GM23338 (cell line): ENCODE results near the gene SPG21. TPM values are rescaled to one million over a fixed set of nuclear protein-coding genes. Genes with fewer than 3 reads are reported as not detected.

ENCODE experiments used
- ATAC-seq: fragments of 200-7000 bp; cut with Tn5 transposase; 3 replicates; pipeline ENCODE4 v1.9.1; 2020
- DNase-seq: peaks from one replicate; pipeline ENCODE4 v3.0.0-alpha.2; 2015; ENCODE audit warnings: low spot score
- H2AFZ ChIP-seq: fragments of 200-600 bp; sonication (generic); 2 replicates; pipeline ENCODE4 v1.8.0; 2016; ENCODE audit warnings: antibody characterized with exemption, mild to moderate bottlenecking, moderate library complexity
- H3F3A ChIP-seq: fragments of 200-600 bp; sonication (generic); replicated peaks from 2 replicates; pipeline ENCODE4 v1.8.0; 2017; ENCODE audit warnings: antibody characterized with exemption, mixed run types, low read depth
- H3K27ac ChIP-seq: fragments of 200-600 bp; sonication (generic); 2 replicates; pipeline ENCODE4 v1.6.1; 2016; ENCODE audit warnings: low read depth
- H3K27me3 ChIP-seq: fragments of 200-600 bp; sonication (generic); 2 replicates; pipeline ENCODE4 v1.8.0; 2016; ENCODE audit warnings: mild to moderate bottlenecking, mixed run types, moderate library complexity; ENCODE audit not compliant: insufficient read depth
- H3K36me3 ChIP-seq: fragments of 200-600 bp; sonication (generic); 2 replicates; pipeline ENCODE4 v1.8.0; 2016; ENCODE audit warnings: mild to moderate bottlenecking; ENCODE audit not compliant: insufficient read depth
- H3K4me1 ChIP-seq: fragments of 200-600 bp; sonication (generic); 2 replicates; pipeline ENCODE4 v1.8.0; 2016; ENCODE audit warnings: mild to moderate bottlenecking, moderate library complexity; ENCODE audit not compliant: insufficient read depth
- H3K4me2 ChIP-seq: fragments of 200-600 bp; sonication (generic); 2 replicates; pipeline ENCODE4 v1.7.1; 2017; ENCODE audit warnings: mixed run types
- H3K4me3 ChIP-seq: fragments of 200-600 bp; sonication (generic); 2 replicates; pipeline ENCODE4 v1.6.1; 2016; ENCODE audit warnings: mixed run types
- H3K79me2 ChIP-seq: fragments of 200-600 bp; sonication (generic); replicated peaks from 2 replicates; pipeline ENCODE4 v1.8.0; 2017; ENCODE audit warnings: mild to moderate bottlenecking; ENCODE audit not compliant: insufficient read depth
- H3K9me2 ChIP-seq: fragments of 200-600 bp; sonication (generic); 2 replicates; pipeline ENCODE4 v1.8.0; 2017; ENCODE audit not compliant: insufficient read depth
- H4K20me1 ChIP-seq: fragments of 200-600 bp; sonication (generic); replicated peaks from 2 replicates; pipeline ENCODE4 v1.8.0; 2017; ENCODE audit warnings: mild to moderate bottlenecking; ENCODE audit not compliant: insufficient read depth
- H3K27ac Mint-ChIP-seq: 2 replicates; pipeline ENCODE4 v1.8.0; 2020; ENCODE audit warnings: inconsistent platforms, mild to moderate bottlenecking, moderate library complexity, mixed read lengths
- H3K27me3 Mint-ChIP-seq: 3 replicates; pipeline ENCODE4 v1.8.0; 2022; ENCODE audit warnings: low read depth, mild to moderate bottlenecking, moderate library complexity, mixed read lengths, inconsistent platforms; ENCODE audit not compliant: insufficient read depth, poor library complexity
- H3K36me3 Mint-ChIP-seq: 3 replicates; pipeline ENCODE4 v1.8.0; 2021; ENCODE audit warnings: low read depth, mild to moderate bottlenecking, inconsistent platforms, moderate library complexity, mixed read lengths
- H3K4me1 Mint-ChIP-seq: 3 replicates; pipeline ENCODE4 v1.8.0; 2020; ENCODE audit warnings: mild to moderate bottlenecking, inconsistent platforms, mixed read lengths
- H3K4me3 Mint-ChIP-seq: 3 replicates; pipeline ENCODE4 v1.8.0; 2021; ENCODE audit warnings: moderate library complexity, mild to moderate bottlenecking, inconsistent platforms, mixed read lengths
- H3K9me3 Mint-ChIP-seq: 3 replicates; pipeline ENCODE4 v1.8.0; 2020; ENCODE audit warnings: moderate library complexity, mild to moderate bottlenecking, inconsistent platforms, mixed read lengths
- CREB1 ChIP-seq: fragments of 250-450 bp; sonication (Bioruptor Pico); IDR thresholded peaks from 2 replicates; pipeline ENCODE4 v1.5.0; 2020; ENCODE audit warnings: low read depth, mild to moderate bottlenecking, moderate library complexity
- EZH2 ChIP-seq: fragments of 200-600 bp; sonication (generic); IDR thresholded peaks from one replicate; pipeline ENCODE4 v1.8.0; 2017; ENCODE audit warnings: antibody characterized with exemption, mild to moderate bottlenecking, low read depth; ENCODE audit not compliant: unreplicated experiment
- EZH2phosphoT487 ChIP-seq: fragments of 200-600 bp; sonication (generic); IDR thresholded peaks from one replicate; pipeline ENCODE4 v1.8.1; 2018; ENCODE audit warnings: antibody characterized with exemption; ENCODE audit not compliant: unreplicated experiment
- JUNB ChIP-seq: IDR thresholded peaks from one replicate; pipeline ENCODE4 v1.6.1; 2016; ENCODE audit warnings: antibody characterized with exemption; ENCODE audit not compliant: unreplicated experiment
- NANOG ChIP-seq: IDR thresholded peaks from 2 replicates; pipeline ENCODE4 v1.6.1; 2016; ENCODE audit warnings: antibody characterized with exemption, borderline replicate concordance
- POLR2AphosphoS5 ChIP-seq: IDR thresholded peaks from 2 replicates; pipeline ENCODE4 v1.6.1; 2016; ENCODE audit warnings: antibody characterized with exemption, low read depth
- STAT1 ChIP-seq: IDR thresholded peaks from one replicate; pipeline ENCODE4 v1.6.1; 2016; ENCODE audit warnings: antibody characterized with exemption; ENCODE audit not compliant: unreplicated experiment
- ZNF114 ChIP-seq: fragments of 250-450 bp; sonication (Bioruptor Pico); IDR thresholded peaks from 2 replicates; pipeline ENCODE4 v1.5.0; 2020; ENCODE audit warnings: mild to moderate bottlenecking, moderate library complexity
- ZNF331 ChIP-seq: fragments of 250-450 bp; sonication (Bioruptor Pico); IDR thresholded peaks from 2 replicates; pipeline ENCODE4 v1.5.0; 2020; ENCODE audit warnings: low read depth, mild to moderate bottlenecking, moderate library complexity
- polyA plus RNA-seq: library from polyadenylated mRNA; unstranded; fragments of >200 nt; fragmentation: Nextera tagmentation; extraction: Ambion mirVana; gene quantifications from 2 replicates; pipeline ENCODE4 v1.2.1, GENCODE V29; 2016
- total RNA-seq: library from RNA; depleted of rRNA; stranded (reverse); fragments of >200 nt; shearing (Covaris generic); gene quantifications from 2 replicates; pipeline ENCODE4 v1.2.3, GENCODE V29; 2014
- TF ChIP-seq, protein P1 (sequence below): fragments of 250-450 bp; sonication (Bioruptor Pico); IDR thresholded peaks from 2 replicates; pipeline ENCODE4 v1.5.0; 2020; ENCODE audit warnings: mild to moderate bottlenecking, moderate library complexity
- TF ChIP-seq, protein P2 (sequence below): IDR thresholded peaks from 2 replicates; pipeline ENCODE4 v1.6.1; 2016; ENCODE audit warnings: antibody characterized with exemption
- TF ChIP-seq, protein P3 (sequence below): IDR thresholded peaks from one replicate; pipeline ENCODE4 v1.6.1; 2018; ENCODE audit warnings: antibody characterized with exemption; ENCODE audit not compliant: unreplicated experiment
- TF ChIP-seq, protein P4 (sequence below), 2 experiments: fragments of 200-600 bp in 1 of 2; sonication (generic) in 1 of 2; conservative IDR thresholded peaks; 2 replicates each; pipeline versions ENCODE4 v1.5.1 to v1.6.1; 2016 to 2017; ENCODE audit warnings: antibody characterized with exemption in 2 of 2, low read depth in 2 of 2, mild to moderate bottlenecking in 2 of 2, moderate library complexity in 1 of 2

Gene SPG21
- total and polyA plus RNA-seq, 2 experiments from 2014 or later: 81.0 to 102 TPM

DNA sequence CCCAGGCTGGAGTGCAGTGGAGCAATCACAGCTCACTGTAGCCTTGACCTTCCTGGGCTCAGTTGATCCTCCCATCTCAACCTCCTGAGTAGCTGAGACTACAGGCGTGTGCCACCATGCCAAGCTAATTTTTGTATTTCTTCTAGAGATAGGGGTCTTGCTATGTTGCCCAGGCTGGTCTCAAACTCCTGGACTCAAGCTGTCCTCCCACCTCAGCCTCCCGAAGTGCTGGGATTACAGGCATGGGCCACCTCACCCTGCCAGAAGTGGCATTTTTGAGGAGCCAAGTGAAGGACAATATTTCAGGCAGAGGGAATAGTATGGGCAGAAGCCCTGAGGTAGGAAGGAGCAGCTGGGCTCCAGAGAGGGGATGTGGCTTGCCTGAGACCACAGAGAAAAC, 73.3 kb downstream of the SPG21 start:
- Mint-ChIP-seq H3K4me1 (peaks cover 26% of the 10 kb centered on the region), H3K36me3 (no peaks in the 10 kb centered on the region), H3K27me3 (peaks cover 27% of the 10 kb centered on the region), H3K9me3 (no peaks in the 10 kb centered on the region; the same call in 2 of the 3 replicates), H3K4me3 (no peak overlapping the region), H3K27ac (no peak overlapping the region)
- TF ChIP-seq POLR2AphosphoS5 (no peak), ZNF114 (CRISPR knock-in tag) (no peak), JUNB (no peak), CREB1 (no peak), NANOG (no peak), ZNF331 (CRISPR knock-in tag) (no peak), EZH2 (no peak), EZH2phosphoT487 (no peak), STAT1 (no peak)
- TF ChIP-seq, protein P1, sequence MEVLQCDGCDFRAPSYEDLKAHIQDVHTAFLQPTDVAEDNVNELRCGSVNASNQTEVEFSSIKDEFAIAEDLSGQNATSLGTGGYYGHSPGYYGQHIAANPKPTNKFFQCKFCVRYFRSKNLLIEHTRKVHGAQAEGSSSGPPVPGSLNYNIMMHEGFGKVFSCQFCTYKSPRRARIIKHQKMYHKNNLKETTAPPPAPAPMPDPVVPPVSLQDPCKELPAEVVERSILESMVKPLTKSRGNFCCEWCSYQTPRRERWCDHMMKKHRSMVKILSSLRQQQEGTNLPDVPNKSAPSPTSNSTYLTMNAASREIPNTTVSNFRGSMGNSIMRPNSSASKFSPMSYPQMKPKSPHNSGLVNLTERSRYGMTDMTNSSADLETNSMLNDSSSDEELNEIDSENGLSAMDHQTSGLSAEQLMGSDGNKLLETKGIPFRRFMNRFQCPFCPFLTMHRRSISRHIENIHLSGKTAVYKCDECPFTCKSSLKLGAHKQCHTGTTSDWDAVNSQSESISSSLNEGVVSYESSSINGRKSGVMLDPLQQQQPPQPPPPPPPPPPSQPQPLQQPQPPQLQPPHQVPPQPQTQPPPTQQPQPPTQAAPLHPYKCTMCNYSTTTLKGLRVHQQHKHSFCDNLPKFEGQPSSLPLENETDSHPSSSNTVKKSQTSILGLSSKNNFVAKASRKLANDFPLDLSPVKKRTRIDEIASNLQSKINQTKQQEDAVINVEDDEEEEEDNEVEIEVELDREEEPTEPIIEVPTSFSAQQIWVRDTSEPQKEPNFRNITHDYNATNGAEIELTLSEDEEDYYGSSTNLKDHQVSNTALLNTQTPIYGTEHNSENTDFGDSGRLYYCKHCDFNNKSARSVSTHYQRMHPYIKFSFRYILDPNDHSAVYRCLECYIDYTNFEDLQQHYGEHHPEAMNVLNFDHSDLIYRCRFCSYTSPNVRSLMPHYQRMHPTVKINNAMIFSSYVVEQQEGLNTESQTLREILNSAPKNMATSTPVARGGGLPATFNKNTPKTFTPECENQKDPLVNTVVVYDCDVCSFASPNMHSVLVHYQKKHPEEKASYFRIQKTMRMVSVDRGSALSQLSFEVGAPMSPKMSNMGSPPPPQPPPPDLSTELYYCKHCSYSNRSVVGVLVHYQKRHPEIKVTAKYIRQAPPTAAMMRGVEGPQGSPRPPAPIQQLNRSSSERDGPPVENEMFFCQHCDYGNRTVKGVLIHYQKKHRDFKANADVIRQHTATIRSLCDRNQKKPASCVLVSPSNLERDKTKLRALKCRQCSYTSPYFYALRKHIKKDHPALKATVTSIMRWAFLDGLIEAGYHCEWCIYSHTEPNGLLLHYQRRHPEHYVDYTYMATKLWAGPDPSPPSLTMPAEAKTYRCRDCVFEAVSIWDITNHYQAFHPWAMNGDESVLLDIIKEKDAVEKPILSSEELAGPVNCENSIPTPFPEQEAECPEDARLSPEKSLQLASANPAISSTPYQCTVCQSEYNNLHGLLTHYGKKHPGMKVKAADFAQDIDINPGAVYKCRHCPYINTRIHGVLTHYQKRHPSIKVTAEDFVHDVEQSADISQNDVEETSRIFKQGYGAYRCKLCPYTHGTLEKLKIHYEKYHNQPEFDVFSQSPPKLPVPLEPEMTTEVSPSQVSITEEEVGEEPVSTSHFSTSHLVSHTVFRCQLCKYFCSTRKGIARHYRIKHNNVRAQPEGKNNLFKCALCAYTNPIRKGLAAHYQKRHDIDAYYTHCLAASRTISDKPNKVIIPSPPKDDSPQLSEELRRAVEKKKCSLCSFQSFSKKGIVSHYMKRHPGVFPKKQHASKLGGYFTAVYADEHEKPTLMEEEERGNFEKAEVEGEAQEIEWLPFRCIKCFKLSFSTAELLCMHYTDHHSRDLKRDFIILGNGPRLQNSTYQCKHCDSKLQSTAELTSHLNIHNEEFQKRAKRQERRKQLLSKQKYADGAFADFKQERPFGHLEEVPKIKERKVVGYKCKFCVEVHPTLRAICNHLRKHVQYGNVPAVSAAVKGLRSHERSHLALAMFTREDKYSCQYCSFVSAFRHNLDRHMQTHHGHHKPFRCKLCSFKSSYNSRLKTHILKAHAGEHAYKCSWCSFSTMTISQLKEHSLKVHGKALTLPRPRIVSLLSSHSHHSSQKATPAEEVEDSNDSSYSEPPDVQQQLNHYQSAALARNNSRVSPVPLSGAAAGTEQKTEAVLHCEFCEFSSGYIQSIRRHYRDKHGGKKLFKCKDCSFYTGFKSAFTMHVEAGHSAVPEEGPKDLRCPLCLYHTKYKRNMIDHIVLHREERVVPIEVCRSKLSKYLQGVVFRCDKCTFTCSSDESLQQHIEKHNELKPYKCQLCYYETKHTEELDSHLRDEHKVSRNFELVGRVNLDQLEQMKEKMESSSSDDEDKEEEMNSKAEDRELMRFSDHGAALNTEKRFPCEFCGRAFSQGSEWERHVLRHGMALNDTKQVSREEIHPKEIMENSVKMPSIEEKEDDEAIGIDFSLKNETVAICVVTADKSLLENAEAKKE (CRISPR knock-in tag): no peak
- TF ChIP-seq, protein P2, sequence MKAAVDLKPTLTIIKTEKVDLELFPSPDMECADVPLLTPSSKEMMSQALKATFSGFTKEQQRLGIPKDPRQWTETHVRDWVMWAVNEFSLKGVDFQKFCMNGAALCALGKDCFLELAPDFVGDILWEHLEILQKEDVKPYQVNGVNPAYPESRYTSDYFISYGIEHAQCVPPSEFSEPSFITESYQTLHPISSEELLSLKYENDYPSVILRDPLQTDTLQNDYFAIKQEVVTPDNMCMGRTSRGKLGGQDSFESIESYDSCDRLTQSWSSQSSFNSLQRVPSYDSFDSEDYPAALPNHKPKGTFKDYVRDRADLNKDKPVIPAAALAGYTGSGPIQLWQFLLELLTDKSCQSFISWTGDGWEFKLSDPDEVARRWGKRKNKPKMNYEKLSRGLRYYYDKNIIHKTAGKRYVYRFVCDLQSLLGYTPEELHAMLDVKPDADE: no peak
- TF ChIP-seq, protein P3, sequence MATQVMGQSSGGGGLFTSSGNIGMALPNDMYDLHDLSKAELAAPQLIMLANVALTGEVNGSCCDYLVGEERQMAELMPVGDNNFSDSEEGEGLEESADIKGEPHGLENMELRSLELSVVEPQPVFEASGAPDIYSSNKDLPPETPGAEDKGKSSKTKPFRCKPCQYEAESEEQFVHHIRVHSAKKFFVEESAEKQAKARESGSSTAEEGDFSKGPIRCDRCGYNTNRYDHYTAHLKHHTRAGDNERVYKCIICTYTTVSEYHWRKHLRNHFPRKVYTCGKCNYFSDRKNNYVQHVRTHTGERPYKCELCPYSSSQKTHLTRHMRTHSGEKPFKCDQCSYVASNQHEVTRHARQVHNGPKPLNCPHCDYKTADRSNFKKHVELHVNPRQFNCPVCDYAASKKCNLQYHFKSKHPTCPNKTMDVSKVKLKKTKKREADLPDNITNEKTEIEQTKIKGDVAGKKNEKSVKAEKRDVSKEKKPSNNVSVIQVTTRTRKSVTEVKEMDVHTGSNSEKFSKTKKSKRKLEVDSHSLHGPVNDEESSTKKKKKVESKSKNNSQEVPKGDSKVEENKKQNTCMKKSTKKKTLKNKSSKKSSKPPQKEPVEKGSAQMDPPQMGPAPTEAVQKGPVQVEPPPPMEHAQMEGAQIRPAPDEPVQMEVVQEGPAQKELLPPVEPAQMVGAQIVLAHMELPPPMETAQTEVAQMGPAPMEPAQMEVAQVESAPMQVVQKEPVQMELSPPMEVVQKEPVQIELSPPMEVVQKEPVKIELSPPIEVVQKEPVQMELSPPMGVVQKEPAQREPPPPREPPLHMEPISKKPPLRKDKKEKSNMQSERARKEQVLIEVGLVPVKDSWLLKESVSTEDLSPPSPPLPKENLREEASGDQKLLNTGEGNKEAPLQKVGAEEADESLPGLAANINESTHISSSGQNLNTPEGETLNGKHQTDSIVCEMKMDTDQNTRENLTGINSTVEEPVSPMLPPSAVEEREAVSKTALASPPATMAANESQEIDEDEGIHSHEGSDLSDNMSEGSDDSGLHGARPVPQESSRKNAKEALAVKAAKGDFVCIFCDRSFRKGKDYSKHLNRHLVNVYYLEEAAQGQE: no peak
- TF ChIP-seq, protein P4, sequence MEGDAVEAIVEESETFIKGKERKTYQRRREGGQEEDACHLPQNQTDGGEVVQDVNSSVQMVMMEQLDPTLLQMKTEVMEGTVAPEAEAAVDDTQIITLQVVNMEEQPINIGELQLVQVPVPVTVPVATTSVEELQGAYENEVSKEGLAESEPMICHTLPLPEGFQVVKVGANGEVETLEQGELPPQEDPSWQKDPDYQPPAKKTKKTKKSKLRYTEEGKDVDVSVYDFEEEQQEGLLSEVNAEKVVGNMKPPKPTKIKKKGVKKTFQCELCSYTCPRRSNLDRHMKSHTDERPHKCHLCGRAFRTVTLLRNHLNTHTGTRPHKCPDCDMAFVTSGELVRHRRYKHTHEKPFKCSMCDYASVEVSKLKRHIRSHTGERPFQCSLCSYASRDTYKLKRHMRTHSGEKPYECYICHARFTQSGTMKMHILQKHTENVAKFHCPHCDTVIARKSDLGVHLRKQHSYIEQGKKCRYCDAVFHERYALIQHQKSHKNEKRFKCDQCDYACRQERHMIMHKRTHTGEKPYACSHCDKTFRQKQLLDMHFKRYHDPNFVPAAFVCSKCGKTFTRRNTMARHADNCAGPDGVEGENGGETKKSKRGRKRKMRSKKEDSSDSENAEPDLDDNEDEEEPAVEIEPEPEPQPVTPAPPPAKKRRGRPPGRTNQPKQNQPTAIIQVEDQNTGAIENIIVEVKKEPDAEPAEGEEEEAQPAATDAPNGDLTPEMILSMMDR (conservative IDR thresholded peaks at IDR 0.05; ENCODE audit: low read depth in 2 of 2): no peak
- ATAC-seq (no peak), DNase-seq (no peak)
- Histone ChIP-seq H2AFZ (no peak overlapping the region), H3K27ac (no peak overlapping the region), H3K9me2 (no peaks in the 10 kb centered on the region), H3K4me2 (no peak overlapping the region), H3K4me1 (peaks cover 23% of the 10 kb centered on the region), H3K79me2 (no peaks in the 10 kb centered on the region), H3K27me3 (peaks cover 13% of the 10 kb centered on the region), H3K36me3 (no peaks in the 10 kb centered on the region), H3F3A (0 out of 2 replicates have a peak, but pooled peaks cover 6% of the 10 kb centered on the region), H4K20me1 (no peaks in the 10 kb centered on the region), H3K4me3 (no peak overlapping the region)
